SK-N-SH (cell line): ENCODE data around the gene NUP50. TPM values are rescaled to one million over a fixed set of nuclear protein-coding genes. Genes with fewer than 3 reads are reported as not detected.

Experiments used
- CTCF ChIA-PET: fragments of 300-600, 350-600 bp; formaldehyde crosslinking; extraction: SDS; loops from one replicate; lab custom pipeline; 2021; lab: Yijun Ruan, JAX
- POLR2A ChIA-PET: fragments of 350-600 bp; sonication (Branson Sonifier 250); formaldehyde crosslinking; extraction: SDS; loops from one replicate; lab custom pipeline; 2020; ENCODE audit warnings: antibody characterized with exemption, inconsistent platforms; lab: Yijun Ruan, JAX
- DNase-seq: peaks from one replicate; pipeline ENCODE4 v3.0.0; 2012
- H2AFZ ChIP-seq: fragments of 200-600 bp; sonication (generic); 2 replicates; pipeline ENCODE4 v1.8.1; 2016; ENCODE audit warnings: antibody characterized with exemption, mild to moderate bottlenecking, low read depth
- H3F3A ChIP-seq: fragments of 200-600 bp; sonication (generic); replicated peaks from 2 replicates; pipeline ENCODE3; 2016; ENCODE audit warnings: antibody characterized with exemption, mild to moderate bottlenecking; ENCODE audit not compliant: insufficient read depth
- H3K27ac ChIP-seq, 2 experiments: fragments of 200-500 bp in 1 of 2; fragments of 200-600 bp in 1 of 2; sonication (Bioruptor generic) in 1 of 2; sonication (generic), shearing (Covaris generic) in 1 of 2; 2 replicates each; pipeline versions ENCODE4 v1.5.1 to v1.6.1; 2014 to 2016; ENCODE audit warnings: low read depth in 2 of 2, inconsistent platforms in 1 of 2, low read length in 1 of 2, mild to moderate bottlenecking in 1 of 2, mixed read lengths in 1 of 2
- H3K27me3 ChIP-seq: fragments of 200-600 bp; sonication (generic), shearing (Covaris generic); 2 replicates; pipeline ENCODE4 v1.6.1; 2016; ENCODE audit warnings: mixed run types; ENCODE audit not compliant: insufficient read depth
- H3K36me3 ChIP-seq, 2 experiments: fragments of 200-500 bp in 1 of 2; fragments of 200-600 bp in 1 of 2; sonication (Bioruptor generic) in 1 of 2; sonication (generic) in 1 of 2; replicated peaks in 1 of 2; 2 replicates each; pipeline versions ENCODE3 to v1.5.1; 2014 to 2016; ENCODE audit warnings: low read length in 1 of 2, mild to moderate bottlenecking in 1 of 2; ENCODE audit not compliant: insufficient read depth in 2 of 2, control insufficient read depth in 1 of 2
- H3K4me1 ChIP-seq, 2 experiments: fragments of 200-500 bp in 1 of 2; fragments of 200-600 bp in 1 of 2; sonication (Bioruptor generic) in 1 of 2; sonication (generic), shearing (Covaris generic) in 1 of 2; 2 replicates each; pipeline versions ENCODE4 v1.5.1 to v1.6.1; 2014 to 2016; ENCODE audit warnings: low read depth in 1 of 2, low read length in 1 of 2, mixed run types in 1 of 2; ENCODE audit not compliant: insufficient read depth in 2 of 2, control insufficient read depth in 1 of 2
- H3K4me2 ChIP-seq: fragments of 200-600 bp; sonication (generic), shearing (Covaris generic); 2 replicates; pipeline ENCODE4 v1.6.1; 2017; ENCODE audit warnings: mixed run types
- H3K4me3 ChIP-seq, 2 experiments: fragments of 200-500 bp in 1 of 2; fragments of 200-600 bp in 1 of 2; sonication (Bioruptor generic) in 1 of 2; sonication (generic), shearing (Covaris generic) in 1 of 2; 2 replicates each; pipeline versions ENCODE4 v1.5.1 to v1.8.1; 2014 to 2016; ENCODE audit warnings: low read depth in 2 of 2, inconsistent platforms in 1 of 2, low read length in 1 of 2, mild to moderate bottlenecking in 1 of 2, mixed read lengths in 1 of 2, moderate library complexity in 1 of 2
- H3K79me2 ChIP-seq: fragments of 200-600 bp; sonication (generic); 2 replicates; pipeline ENCODE4 v1.8.1; 2017; ENCODE audit warnings: mild to moderate bottlenecking; ENCODE audit not compliant: insufficient read depth
- H3K9ac ChIP-seq: fragments of 200-600 bp; sonication (generic); 2 replicates; pipeline ENCODE4 v1.6.1; 2017; ENCODE audit warnings: mixed run types
- H3K9me2 ChIP-seq: fragments of 200-600 bp; sonication (generic); 2 replicates; pipeline ENCODE4 v1.6.1; 2017; ENCODE audit warnings: mixed run types
- H3K9me3 ChIP-seq: fragments of 200-600 bp; sonication (generic); 2 replicates; pipeline ENCODE4 v1.6.1; 2017; ENCODE audit warnings: mixed run types, mild to moderate bottlenecking, moderate library complexity
- H4K20me1 ChIP-seq: fragments of 200-600 bp; sonication (generic); 2 replicates; pipeline ENCODE4 v1.6.1; 2017; ENCODE audit warnings: mild to moderate bottlenecking, mixed run types; ENCODE audit not compliant: insufficient read depth
- EZH2phosphoT487 ChIP-seq: fragments of 200-600 bp; sonication (generic); IDR thresholded peaks from 2 replicates; pipeline ENCODE4 v1.6.1; 2017; ENCODE audit warnings: low read depth, mixed run types, mild to moderate bottlenecking, antibody characterized with exemption, moderate library complexity, borderline replicate concordance
- FOXM1 ChIP-seq: IDR thresholded peaks from 2 replicates; pipeline ENCODE4 v1.4.0; 2012; ENCODE audit warnings: low read depth, mild to moderate bottlenecking
- GATA2 ChIP-seq: sonication (generic); formaldehyde crosslinking; IDR thresholded peaks from 2 replicates; pipeline ENCODE4 v1.5.0; 2020; ENCODE audit warnings: mild to moderate bottlenecking, missing genetic modification reagents
- MEF2A ChIP-seq: IDR thresholded peaks from 2 replicates; pipeline ENCODE4 v1.4.0; 2012; ENCODE audit warnings: low read depth, borderline replicate concordance
- MXI1 ChIP-seq: IDR thresholded peaks from 2 replicates; pipeline ENCODE4 v1.6.1; 2012; ENCODE audit warnings: mild to moderate bottlenecking, low read depth, low read length, improper control_type of control experiment
- NRF1 ChIP-seq: IDR thresholded peaks from 2 replicates; pipeline ENCODE4 v1.6.1; 2012; ENCODE audit warnings: low read depth, mild to moderate bottlenecking, low read length
- TEAD4 ChIP-seq: IDR thresholded peaks from 2 replicates; pipeline ENCODE4 v1.4.0; 2012; ENCODE audit warnings: mild to moderate bottlenecking, borderline replicate concordance; ENCODE audit not compliant: insufficient read depth
- YY1 ChIP-seq: IDR thresholded peaks from 2 replicates; pipeline ENCODE4 v1.4.0; 2012; ENCODE audit warnings: low read depth, mild to moderate bottlenecking
- WGBS: methylation state at CpG from one replicate; pipeline ENCODE4 v1.1.6; 2017; ENCODE audit warnings: low lambda C conversion rate; 5-methylcytosine and 5-hydroxymethylcytosine counted together
- polyA plus RNA-seq, 3 experiments: library from polyadenylated mRNA; depleted of rRNA; stranded (reverse); fragments of >200 nt; gene quantifications; 2 replicates each; pipeline ENCODE4 v1.2.3, GENCODE V29; 2012
- TF ChIP-seq, protein P1 (sequence below): fragments of 150-350 bp; IDR thresholded peaks from 2 replicates; pipeline ENCODE4 v1.6.1; 2016; ENCODE audit warnings: mild to moderate bottlenecking, low read depth, low read length
- TF ChIP-seq, protein P2 (sequence below): IDR thresholded peaks from 2 replicates; pipeline ENCODE4 v1.4.0; 2012; ENCODE audit warnings: low read depth, borderline replicate concordance
- TF ChIP-seq, protein P3 (sequence below): fragments of 200-600 bp; sonication (generic); IDR thresholded peaks from 2 replicates; pipeline ENCODE4 v1.6.1; 2017; ENCODE audit warnings: antibody characterized with exemption, mild to moderate bottlenecking, moderate library complexity
- TF ChIP-seq, protein P4 (sequence below): IDR thresholded peaks from 2 replicates; pipeline ENCODE4; 2012

The NUP50 gene
- polyA plus RNA-seq, 1 of the 3 experiments (the other 2 are of a cell fraction) = 4.7 TPM

DNA sequence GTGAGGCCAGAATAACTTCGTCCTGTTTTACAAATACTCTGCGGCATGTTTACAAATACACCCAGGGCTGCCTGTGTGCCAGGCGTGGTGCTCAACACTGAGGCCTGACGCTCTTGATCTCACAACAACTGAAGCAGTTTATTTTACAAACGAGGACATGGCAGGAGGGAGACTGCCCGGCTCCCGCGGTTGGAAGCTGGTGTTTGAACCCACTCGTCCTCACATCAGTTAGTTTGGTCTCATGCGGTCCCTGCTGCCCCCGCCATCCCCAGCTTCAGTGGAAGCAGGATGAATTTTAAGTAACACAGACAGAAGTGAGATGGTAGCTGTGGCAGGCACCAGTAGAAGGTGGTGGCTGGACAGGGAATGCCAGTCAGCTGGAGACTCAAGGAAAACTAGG, 60.6 kb downstream of the NUP50 start (continued):
- TF ChIP-seq MEF2A (no peak), TEAD4 (no peak), MXI1 (no peak), EZH2phosphoT487 (no peak), GATA2 (CRISPR knock-in tag) (no peak), NRF1 (no peak)
- TF ChIP-seq, protein P1, sequence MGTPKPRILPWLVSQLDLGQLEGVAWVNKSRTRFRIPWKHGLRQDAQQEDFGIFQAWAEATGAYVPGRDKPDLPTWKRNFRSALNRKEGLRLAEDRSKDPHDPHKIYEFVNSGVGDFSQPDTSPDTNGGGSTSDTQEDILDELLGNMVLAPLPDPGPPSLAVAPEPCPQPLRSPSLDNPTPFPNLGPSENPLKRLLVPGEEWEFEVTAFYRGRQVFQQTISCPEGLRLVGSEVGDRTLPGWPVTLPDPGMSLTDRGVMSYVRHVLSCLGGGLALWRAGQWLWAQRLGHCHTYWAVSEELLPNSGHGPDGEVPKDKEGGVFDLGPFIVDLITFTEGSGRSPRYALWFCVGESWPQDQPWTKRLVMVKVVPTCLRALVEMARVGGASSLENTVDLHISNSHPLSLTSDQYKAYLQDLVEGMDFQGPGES = no peak

GRCh38 chr22:45224988-45225731, 61.4 kb downstream of the NUP50 start:
- Histone ChIP-seq H2AFZ (no peak overlapping the region), H3K4me1 (peaks cover 0 to 29% of the 10 kb centered on the region in 2 experiments; a peak in 1 of 4 replicates), H3K79me2 (peaks cover 20% of the 10 kb centered on the region), H3K9me3 (no peaks in the 10 kb centered on the region)
- TF ChIP-seq, protein P2, sequence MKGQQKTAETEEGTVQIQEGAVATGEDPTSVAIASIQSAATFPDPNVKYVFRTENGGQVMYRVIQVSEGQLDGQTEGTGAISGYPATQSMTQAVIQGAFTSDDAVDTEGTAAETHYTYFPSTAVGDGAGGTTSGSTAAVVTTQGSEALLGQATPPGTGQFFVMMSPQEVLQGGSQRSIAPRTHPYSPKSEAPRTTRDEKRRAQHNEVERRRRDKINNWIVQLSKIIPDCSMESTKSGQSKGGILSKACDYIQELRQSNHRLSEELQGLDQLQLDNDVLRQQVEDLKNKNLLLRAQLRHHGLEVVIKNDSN = no peak
- TF ChIP-seq, protein P1 = no peak
- TF ChIP-seq, protein P3, sequence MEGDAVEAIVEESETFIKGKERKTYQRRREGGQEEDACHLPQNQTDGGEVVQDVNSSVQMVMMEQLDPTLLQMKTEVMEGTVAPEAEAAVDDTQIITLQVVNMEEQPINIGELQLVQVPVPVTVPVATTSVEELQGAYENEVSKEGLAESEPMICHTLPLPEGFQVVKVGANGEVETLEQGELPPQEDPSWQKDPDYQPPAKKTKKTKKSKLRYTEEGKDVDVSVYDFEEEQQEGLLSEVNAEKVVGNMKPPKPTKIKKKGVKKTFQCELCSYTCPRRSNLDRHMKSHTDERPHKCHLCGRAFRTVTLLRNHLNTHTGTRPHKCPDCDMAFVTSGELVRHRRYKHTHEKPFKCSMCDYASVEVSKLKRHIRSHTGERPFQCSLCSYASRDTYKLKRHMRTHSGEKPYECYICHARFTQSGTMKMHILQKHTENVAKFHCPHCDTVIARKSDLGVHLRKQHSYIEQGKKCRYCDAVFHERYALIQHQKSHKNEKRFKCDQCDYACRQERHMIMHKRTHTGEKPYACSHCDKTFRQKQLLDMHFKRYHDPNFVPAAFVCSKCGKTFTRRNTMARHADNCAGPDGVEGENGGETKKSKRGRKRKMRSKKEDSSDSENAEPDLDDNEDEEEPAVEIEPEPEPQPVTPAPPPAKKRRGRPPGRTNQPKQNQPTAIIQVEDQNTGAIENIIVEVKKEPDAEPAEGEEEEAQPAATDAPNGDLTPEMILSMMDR = no peak
- TF ChIP-seq, protein P4, sequence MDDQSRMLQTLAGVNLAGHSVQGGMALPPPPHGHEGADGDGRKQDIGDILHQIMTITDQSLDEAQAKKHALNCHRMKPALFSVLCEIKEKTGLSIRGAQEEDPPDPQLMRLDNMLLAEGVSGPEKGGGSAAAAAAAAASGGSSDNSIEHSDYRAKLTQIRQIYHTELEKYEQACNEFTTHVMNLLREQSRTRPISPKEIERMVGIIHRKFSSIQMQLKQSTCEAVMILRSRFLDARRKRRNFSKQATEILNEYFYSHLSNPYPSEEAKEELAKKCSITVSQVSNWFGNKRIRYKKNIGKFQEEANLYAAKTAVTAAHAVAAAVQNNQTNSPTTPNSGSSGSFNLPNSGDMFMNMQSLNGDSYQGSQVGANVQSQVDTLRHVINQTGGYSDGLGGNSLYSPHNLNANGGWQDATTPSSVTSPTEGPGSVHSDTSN = no peak
- no peak for TF ChIP-seq FOXM1
- no peak for TF ChIP-seq MEF2A
- TF ChIP-seq TEAD4 = no peak
- TF ChIP-seq YY1 = no peak
- TF ChIP-seq, all 33 proteins: peak for 0
- Histone ChIP-seq H3F3A (no peaks in the 10 kb centered on the region), H3K4me3 (no peak overlapping the region), H3K9me2 (no peaks in the 10 kb centered on the region), H3K27me3 (no peaks in the 10 kb centered on the region), H3K27ac (no peak overlapping the region), H3K9ac (no peak overlapping the region), H4K20me1 (peaks cover 23% of the 10 kb centered on the region; the same call in 1 of the 2 replicates), H3K36me3 (no peaks in the 10 kb centered on the region), H3K4me2 (no peak overlapping the region)
- no peak for DNase-seq
- POLR2A ChIA-PET = no interaction called here
- WGBS = 90% methylated on average over 7 of the region's 19 CpGs
- CTCF ChIA-PET = interaction anchor here (2.0 kb wide), 1 partner anchor 16 kb away, joined by 6 read pairs; no protein-coding TSS in a partner anchor
